Right lobe of liver (tissue), 6 donors: ENCODE results near the gene BCR. TPM values are rescaled to one million over a fixed set of nuclear protein-coding genes. Genes with fewer than 3 reads are reported as not detected.
"Not testable (repeated sequence)": the region's sequence is repeated elsewhere in the genome, so short reads cannot be mapped to it uniquely, and the experiment has no call there.

ENCODE experiments used
- ATAC-seq, 4 donors: fragments of 200-7000 bp; cut with Tn5 transposase; one replicate each; pipeline ENCODE4 v1.9.1; 2020; ENCODE audit warnings: mild to moderate bottlenecking in 4 of 4, moderate library complexity in 4 of 4
- DNase-seq, 3 donors: peaks; one replicate each; pipeline ENCODE4 v3.0.0-alpha.2; 2020
- H3K27ac ChIP-seq, 3 donors: fragments of 200-600 bp; one replicate each; pipeline ENCODE4 v1.8.0; 2022
- H3K27me3 ChIP-seq, 2 donors: fragments of 200-600 bp; one replicate each; pipeline ENCODE4 v1.8.0; 2022
- H3K36me3 ChIP-seq, 4 donors: fragments of 200-600 bp; sonication (generic) in 1 of 4; one replicate each; pipeline versions ENCODE4 v1.5.1 to v1.8.0; 2017 to 2022; ENCODE audit warnings: control low read depth in 1 of 4
- H3K4me1 ChIP-seq, 4 donors: fragments of 200-600 bp; sonication (generic) in 1 of 4; one replicate each; pipeline versions ENCODE4 v1.5.1 to v1.8.0; 2017 to 2022; ENCODE audit warnings: control low read depth in 1 of 4
- H3K4me3 ChIP-seq, 3 donors: fragments of 200-600 bp; one replicate each; pipeline ENCODE4 v1.8.0; 2022
- H3K9me3 ChIP-seq, 4 donors: fragments of 200-600 bp; sonication (generic) in 1 of 4; one replicate each; pipeline versions ENCODE4 v1.5.1 to v1.8.0; 2017 to 2022; ENCODE audit warnings: control low read depth in 1 of 4
- POLR2A ChIP-seq: fragments of 450-650 bp; IDR thresholded peaks from one replicate; pipeline ENCODE4 v1.6.1; 2017; ENCODE audit warnings: antibody characterized with exemption, mild to moderate bottlenecking
- WGBS: methylation state at CpG from one replicate; pipeline ENCODE4 v1.1.6; 2018; ENCODE audit warnings: low coverage, low lambda C conversion rate; ENCODE audit not compliant: insufficient coverage; ENCODE audit errors: missing lambda C conversion rate; 5-methylcytosine and 5-hydroxymethylcytosine counted together
- intact Hi-C, 2 donors: fragments of 100-400 bp; cut with DNase I; formaldehyde crosslinking; loops; one replicate each; pipeline versions ENCODE4 v1.11.2 to v1.14.1; 2022
- total RNA-seq, 6 experiments: library from RNA; depleted of rRNA in 2 of 6; stranded (reverse); fragments of >200 nt in 2 of 6; fragmentation: NEBNext Ultra II Directional in 3 of 6; extraction: Animal tissue kit (Norgen Biotek cat#: 25700) in 3 of 6; gene quantifications; one replicate each; pipeline versions ENCODE4 v1.1.0 to v1.2.4, GENCODE V29; 2016 to 2023
- TF ChIP-seq, protein P1 (sequence below), 4 donors: fragments of 200-600 bp in 3 of 4; fragments of 450-650 bp in 1 of 4; IDR thresholded peaks; one replicate each; pipeline versions ENCODE4 v1.5.1 to v1.8.0; 2016 to 2022; ENCODE audit warnings: antibody characterized with exemption in 4 of 4, mild to moderate bottlenecking in 2 of 4
- donor health status: DM: no; HTN: yes; CAD: no.
- donor health status: DM: no; HTN: no; CAD: no.
- donor health status: DM: no; HTN: no; CAD: no.
- donor health status: DM: no; HTN: yes; CAD: no.
- donor health status: DM: no; HTN: yes; CAD: no.

Gene BCR
- total RNA-seq, 6 experiments from 2014 or later = 22.7 to 28.8 (median 24.3) TPM

DNA sequence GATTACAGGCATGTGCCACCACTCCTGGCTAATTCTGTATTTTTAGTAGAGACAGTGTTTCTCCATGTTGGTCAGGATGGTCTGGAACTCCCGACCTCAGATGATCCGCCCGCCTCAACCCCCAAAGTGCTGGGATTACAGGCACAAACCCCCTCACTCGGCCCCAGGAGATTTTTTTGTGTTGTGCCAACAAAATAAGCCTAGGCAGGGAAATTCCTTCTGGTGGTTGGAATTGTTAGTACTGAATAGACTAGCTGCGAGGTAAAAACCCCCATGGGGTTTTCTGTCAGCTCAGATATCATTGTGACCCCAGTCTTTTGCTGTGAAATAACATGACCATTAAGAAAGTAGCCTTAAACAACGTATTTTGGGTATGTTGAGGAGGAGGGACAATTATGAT, 144.9 kb downstream of the BCR start:
- no peaks in the 10 kb centered on the region for H3K36me3 ChIP-seq
- TF ChIP-seq, protein P1, sequence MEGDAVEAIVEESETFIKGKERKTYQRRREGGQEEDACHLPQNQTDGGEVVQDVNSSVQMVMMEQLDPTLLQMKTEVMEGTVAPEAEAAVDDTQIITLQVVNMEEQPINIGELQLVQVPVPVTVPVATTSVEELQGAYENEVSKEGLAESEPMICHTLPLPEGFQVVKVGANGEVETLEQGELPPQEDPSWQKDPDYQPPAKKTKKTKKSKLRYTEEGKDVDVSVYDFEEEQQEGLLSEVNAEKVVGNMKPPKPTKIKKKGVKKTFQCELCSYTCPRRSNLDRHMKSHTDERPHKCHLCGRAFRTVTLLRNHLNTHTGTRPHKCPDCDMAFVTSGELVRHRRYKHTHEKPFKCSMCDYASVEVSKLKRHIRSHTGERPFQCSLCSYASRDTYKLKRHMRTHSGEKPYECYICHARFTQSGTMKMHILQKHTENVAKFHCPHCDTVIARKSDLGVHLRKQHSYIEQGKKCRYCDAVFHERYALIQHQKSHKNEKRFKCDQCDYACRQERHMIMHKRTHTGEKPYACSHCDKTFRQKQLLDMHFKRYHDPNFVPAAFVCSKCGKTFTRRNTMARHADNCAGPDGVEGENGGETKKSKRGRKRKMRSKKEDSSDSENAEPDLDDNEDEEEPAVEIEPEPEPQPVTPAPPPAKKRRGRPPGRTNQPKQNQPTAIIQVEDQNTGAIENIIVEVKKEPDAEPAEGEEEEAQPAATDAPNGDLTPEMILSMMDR (IDR thresholded peaks at IDR 0.05) = no peak
- no peak for TF ChIP-seq POLR2A
- intact Hi-C loops = no loop called here
- no peak for DNase-seq
- no peak overlapping the region for H3K4me3 ChIP-seq
- ATAC-seq = no peak
- H3K4me1 ChIP-seq = no peaks in the 10 kb centered on the region
- no peaks in the 10 kb centered on the region for H3K9me3 ChIP-seq
- WGBS = 83% methylated on average over 5 of the region's 6 CpGs
- H3K27ac ChIP-seq = no peak overlapping the region
- H3K27me3 ChIP-seq = no peaks in the 10 kb centered on the region

DNA sequence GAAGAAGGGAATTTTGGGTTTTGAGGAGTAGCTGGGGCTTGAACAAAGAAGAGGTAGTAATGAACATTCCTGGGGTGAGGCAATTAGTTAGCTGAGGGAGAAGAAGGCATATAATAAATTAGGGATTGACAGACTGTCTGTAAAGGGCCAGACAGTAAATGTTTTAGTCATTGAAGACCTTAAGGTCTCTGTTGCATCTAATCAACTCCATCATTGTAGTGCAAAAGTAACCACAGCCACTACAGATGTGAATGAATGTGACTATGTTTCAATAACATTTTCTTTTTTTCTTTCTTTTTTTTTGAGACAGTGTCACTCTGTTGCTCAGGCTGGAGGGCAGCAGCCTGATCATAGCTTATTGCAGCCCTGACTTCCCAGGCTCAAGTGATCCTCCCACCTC, 153.5 kb downstream of the BCR start:
- H3K36me3 ChIP-seq, intact Hi-C loops, H3K27ac ChIP-seq, H3K4me1 ChIP-seq, H3K9me3 ChIP-seq, H3K27me3 ChIP-seq, DNase-seq, H3K4me3 ChIP-seq, ATAC-seq: not testable (repeated sequence)

- H3K27ac ChIP-seq, intact Hi-C loops, H3K27me3 ChIP-seq, H3K36me3 ChIP-seq, H3K4me1 ChIP-seq, DNase-seq, H3K9me3 ChIP-seq, H3K4me3 ChIP-seq: not testable (repeated sequence)
- 92% methylated on average over 3 of the region's 9 CpGs for WGBS
- ATAC-seq = peak; percentile 27 to 57 (median 38)
Observed at GRCh38 chr22:23337672-23338071, 157.4 kb downstream of the BCR start.

DNA sequence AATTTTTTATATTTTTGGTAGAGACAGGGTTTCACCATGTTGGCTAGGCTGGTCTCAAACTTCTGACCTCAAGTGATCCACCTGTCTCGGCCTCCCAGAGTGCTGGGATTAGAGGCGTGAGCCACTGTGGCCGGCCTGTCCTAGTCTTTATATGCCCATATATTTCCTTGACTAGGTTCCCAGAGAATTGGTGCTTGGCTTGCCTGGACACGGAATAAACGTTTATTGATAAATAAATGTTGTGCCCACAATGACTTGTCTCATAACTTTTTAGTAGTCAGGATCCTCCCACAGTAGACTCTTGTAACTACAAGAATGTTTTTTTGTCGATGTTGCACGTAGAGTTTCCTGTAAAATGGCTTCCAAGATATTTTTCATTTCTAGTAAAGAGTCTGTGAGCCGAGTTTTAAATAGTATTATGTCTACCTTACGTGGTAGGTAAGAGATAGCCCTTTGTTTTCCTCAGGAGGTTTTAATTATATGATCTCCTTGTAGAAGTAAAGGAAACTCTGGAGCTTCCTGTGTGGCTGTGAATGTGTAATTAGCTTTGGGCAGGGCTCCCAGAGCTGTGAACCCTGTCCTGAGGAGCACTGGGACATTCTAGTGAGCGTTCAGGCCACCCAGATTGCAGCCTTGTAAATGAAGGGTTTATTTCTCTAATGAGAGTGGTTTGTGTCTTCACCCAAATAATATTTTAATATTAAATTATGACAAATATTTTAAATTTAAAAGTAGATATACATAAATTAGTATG, 161.8 kb downstream of the BCR start:
- H3K27ac ChIP-seq, H3K4me1 ChIP-seq, H3K4me3 ChIP-seq, intact Hi-C loops, DNase-seq, H3K27me3 ChIP-seq, H3K9me3 ChIP-seq, H3K36me3 ChIP-seq: not testable (repeated sequence)
- 68% methylated on average over 8 of the region's 10 CpGs for WGBS
- peak; percentile 90 to 96 (median 95) for ATAC-seq

DNA sequence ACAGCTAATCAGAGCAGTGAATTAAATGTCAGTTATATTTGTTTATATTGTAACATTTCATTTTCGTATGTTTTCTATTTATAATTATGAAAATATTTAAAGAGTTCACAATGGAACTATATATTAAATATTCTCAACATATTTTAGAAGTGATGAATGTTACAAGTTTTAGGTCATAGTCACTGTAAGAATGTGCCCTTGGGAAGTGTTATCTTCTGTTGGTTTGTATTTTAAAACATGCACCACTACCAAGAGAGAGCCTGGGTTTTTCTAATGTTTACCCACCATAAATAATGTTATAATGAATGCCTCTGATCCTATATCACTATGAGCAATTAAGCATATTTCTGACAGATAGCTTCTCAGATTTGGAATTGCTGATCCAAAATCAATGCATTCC, 171.0 kb downstream of the BCR start:
- WGBS = 63% methylated on average over 1 of the region's 1 CpG
- ATAC-seq = no peak
- intact Hi-C loops = no loop called here

DNA sequence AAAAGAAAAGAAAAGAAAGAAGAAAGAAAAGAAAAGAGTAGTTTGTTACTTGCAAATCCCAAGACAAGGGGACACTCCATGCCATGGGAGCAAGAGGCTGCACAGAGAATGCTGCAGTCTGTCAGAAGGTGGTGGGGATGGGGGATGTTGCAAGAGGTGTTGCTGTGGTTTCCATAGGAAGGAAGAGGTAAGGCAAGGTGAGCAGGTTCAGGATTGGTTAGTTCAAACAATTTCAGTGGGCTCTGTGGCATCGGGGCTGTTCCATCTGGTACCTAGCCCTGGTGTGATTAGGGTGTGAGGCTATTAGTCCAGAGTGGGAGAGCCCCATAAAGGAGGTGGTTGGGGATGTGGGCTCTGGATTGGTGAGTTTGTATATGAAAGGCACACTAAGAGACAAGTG, 172.7 kb downstream of the BCR start:
- intact Hi-C loops = no loop called here
- DNase-seq = no peak
- ATAC-seq = no peak
- Histone ChIP-seq H3K27ac (no peak overlapping the region), H3K4me3 (no peak overlapping the region), H3K9me3 (no peaks in the 10 kb centered on the region), H3K27me3 (no peaks in the 10 kb centered on the region), H3K4me1 (peaks cover 0 to 6% (median 3%) of the 10 kb centered on the region in 4 donors), H3K36me3 (no peaks in the 10 kb centered on the region)
- 78% methylated on average over 1 of the region's 1 CpG for WGBS
- TF ChIP-seq, protein P1 (IDR thresholded peaks at IDR 0.05) = no peak
- no peak for TF ChIP-seq POLR2A

More for the DNA sequence above, 171.0 kb downstream of the BCR start:
- TF ChIP-seq, protein P1 (IDR thresholded peaks at IDR 0.05) = no peak
- no peak for TF ChIP-seq POLR2A
- Histone ChIP-seq H3K4me1 (peaks cover 0 to 1% (median under 1%) of the 10 kb centered on the region in 4 donors), H3K4me3 (no peak overlapping the region), H3K9me3 (no peaks in the 10 kb centered on the region), H3K27ac (no peak overlapping the region), H3K36me3 (no peaks in the 10 kb centered on the region), H3K27me3 (no peaks in the 10 kb centered on the region)
- no peak for DNase-seq
